ENCODE results near the gene RSAD1.

The RSAD1 gene

DNA sequence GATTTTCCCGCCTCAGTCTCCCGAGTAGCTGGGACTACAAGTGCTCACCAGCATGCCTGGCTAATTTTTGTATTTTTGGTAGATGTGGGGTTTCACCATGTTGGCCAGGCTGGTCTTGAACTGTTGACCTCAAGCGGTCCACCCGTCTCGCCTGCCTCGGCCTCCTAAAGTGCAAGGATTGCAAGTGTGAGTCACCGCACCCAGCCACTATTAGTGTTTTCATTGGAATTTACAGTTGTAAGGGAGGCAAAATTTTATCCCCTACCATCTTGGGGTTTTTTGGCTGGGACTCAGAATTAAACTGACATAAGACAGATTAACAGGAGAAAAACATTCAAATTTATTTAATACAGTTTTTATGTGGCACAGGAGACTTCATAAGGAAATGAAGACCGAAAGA lies 17.3 kb downstream of the RSAD1 start:
- H3K4me1 ChIP-seq (ENCODE audit: low read length) = no peaks in the 10 kb centered on the region
- TF ChIP-seq, protein P1, sequence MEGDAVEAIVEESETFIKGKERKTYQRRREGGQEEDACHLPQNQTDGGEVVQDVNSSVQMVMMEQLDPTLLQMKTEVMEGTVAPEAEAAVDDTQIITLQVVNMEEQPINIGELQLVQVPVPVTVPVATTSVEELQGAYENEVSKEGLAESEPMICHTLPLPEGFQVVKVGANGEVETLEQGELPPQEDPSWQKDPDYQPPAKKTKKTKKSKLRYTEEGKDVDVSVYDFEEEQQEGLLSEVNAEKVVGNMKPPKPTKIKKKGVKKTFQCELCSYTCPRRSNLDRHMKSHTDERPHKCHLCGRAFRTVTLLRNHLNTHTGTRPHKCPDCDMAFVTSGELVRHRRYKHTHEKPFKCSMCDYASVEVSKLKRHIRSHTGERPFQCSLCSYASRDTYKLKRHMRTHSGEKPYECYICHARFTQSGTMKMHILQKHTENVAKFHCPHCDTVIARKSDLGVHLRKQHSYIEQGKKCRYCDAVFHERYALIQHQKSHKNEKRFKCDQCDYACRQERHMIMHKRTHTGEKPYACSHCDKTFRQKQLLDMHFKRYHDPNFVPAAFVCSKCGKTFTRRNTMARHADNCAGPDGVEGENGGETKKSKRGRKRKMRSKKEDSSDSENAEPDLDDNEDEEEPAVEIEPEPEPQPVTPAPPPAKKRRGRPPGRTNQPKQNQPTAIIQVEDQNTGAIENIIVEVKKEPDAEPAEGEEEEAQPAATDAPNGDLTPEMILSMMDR (IDR thresholded peaks at IDR 0.05; ENCODE audit: low read length) = no peak
- TF ChIP-seq EZH2phosphoT487 (IDR thresholded peaks at IDR 0.05; ENCODE audit: low read length) (no peak), EZH2 (optimal IDR thresholded peaks at IDR 0.05; ENCODE audit: low read depth, low read length) (no peak)
- no peak for DNase-seq
- H3K9me3 ChIP-seq (replicated peaks; ENCODE audit: insufficient read depth, low read length) = no peaks in the 10 kb centered on the region
- no peaks in the 10 kb centered on the region for H3K9me2 ChIP-seq (replicated peaks; ENCODE audit: insufficient read depth, low read length)
- H3K36me3 ChIP-seq (replicated peaks; ENCODE audit: insufficient read depth, low read length) = no peaks in the 10 kb centered on the region
- no peak overlapping the region for H3K4me3 ChIP-seq (ENCODE audit: low read length)
- no peaks in the 10 kb centered on the region for H3K27me3 ChIP-seq (replicated peaks; ENCODE audit: insufficient read depth, low read length)
- H3K4me2 ChIP-seq (ENCODE audit: low read depth, low read length) = no peak overlapping the region
- no peak overlapping the region for H3K27ac ChIP-seq (ENCODE audit: low read length)
- H3K9ac ChIP-seq (ENCODE audit: low read length) = no peak overlapping the region
- H2AFZ ChIP-seq (ENCODE audit: low read length) = no peak overlapping the region
- no peaks in the 10 kb centered on the region for H3F3A ChIP-seq (ENCODE audit: insufficient read depth, low read length)
- H3K79me2 ChIP-seq (ENCODE audit: low read length) = no peaks in the 10 kb centered on the region
- no peaks in the 10 kb centered on the region for H4K20me1 ChIP-seq (ENCODE audit: insufficient read depth, low read length)

DNA sequence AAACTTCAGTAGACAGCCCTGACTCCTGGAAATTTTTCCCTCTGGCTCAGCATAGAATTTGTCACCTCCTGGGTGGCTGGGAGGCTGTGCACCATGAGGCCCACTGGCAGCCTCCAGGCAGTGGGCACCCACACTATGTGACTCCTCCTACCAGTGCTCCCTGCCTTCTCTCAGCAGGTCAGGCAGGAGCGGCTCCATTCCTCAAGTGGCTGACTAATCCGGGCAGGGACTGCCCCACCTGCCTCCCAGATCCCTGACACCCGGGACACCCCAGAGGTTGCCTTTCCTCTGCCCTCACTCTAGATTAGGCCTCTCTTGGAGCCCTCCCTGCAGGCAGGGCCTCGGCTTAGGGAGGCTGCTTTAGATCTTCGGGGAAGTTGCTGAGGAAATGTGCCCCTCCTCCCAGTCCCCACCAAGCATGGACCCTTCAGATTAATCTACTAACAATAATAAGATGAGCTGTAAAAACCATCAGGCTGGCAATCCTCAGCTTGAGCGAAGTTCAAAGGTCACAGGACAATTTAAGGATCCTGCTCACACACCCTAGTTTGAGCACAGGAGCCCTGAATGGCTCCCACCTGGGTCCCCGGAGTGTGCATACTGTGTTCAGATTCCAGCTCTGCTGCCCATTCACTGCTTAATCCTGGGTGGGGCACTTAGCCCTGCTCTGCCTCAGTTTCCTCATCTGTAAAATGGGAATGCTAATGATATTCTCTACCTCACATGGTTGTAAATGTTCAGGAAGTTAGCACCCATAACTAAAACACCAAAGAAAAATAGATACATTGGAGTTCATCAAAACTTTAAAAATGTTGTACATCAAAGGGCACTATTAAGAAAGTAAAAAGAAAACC lies 19.6 kb downstream of the RSAD1 start:
- no peaks in the 10 kb centered on the region for H3K79me2 ChIP-seq (ENCODE audit: low read length)
- no peaks in the 10 kb centered on the region for H3K9me3 ChIP-seq (replicated peaks; ENCODE audit: insufficient read depth, low read length)
- no peak overlapping the region for H3K4me3 ChIP-seq (ENCODE audit: low read length)
- H3K27ac ChIP-seq (ENCODE audit: low read length) = no peak overlapping the region
- H3K9ac ChIP-seq (ENCODE audit: low read length) = no peak overlapping the region
- H4K20me1 ChIP-seq (ENCODE audit: insufficient read depth, low read length) = no peaks in the 10 kb centered on the region
- no peak overlapping the region for H3K4me2 ChIP-seq (ENCODE audit: low read depth, low read length)
- no peaks in the 10 kb centered on the region for H3F3A ChIP-seq (ENCODE audit: insufficient read depth, low read length)
- H3K27me3 ChIP-seq (replicated peaks; ENCODE audit: insufficient read depth, low read length) = no peaks in the 10 kb centered on the region
- no peak for DNase-seq
- H2AFZ ChIP-seq (ENCODE audit: low read length) = no peak overlapping the region
- no peaks in the 10 kb centered on the region for H3K36me3 ChIP-seq (replicated peaks; ENCODE audit: insufficient read depth, low read length)
- TF ChIP-seq, protein P1 (IDR thresholded peaks at IDR 0.05; ENCODE audit: low read length) = no peak
- TF ChIP-seq EZH2 (optimal IDR thresholded peaks at IDR 0.05; ENCODE audit: low read depth, low read length) (no peak), EZH2phosphoT487 (IDR thresholded peaks at IDR 0.05; ENCODE audit: low read length) (no peak)
- H3K9me2 ChIP-seq (replicated peaks; ENCODE audit: insufficient read depth, low read length) = no peaks in the 10 kb centered on the region
- H3K4me1 ChIP-seq (ENCODE audit: low read length) = no peaks in the 10 kb centered on the region

DNA sequence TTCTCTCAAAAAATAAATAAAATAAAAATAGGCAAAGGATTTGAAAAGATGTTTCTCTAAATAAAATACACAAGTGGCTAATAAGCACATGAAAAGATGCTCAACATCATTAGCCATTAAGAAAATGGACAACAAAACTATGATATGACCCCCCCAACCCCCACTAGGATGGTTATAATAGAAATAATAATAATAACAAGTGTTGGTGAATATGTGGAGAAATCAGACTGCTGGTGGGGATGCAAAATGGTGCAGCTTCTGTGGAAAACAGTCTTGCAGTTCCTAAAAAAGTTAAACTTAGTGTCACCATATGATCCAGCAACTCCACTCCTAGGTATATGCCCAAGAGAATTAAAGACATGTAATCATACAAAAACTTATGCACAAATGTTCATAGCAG lies 20.6 kb downstream of the RSAD1 start:
- H3K9me2 ChIP-seq (replicated peaks; ENCODE audit: insufficient read depth, low read length) = no peaks in the 10 kb centered on the region
- H2AFZ ChIP-seq (ENCODE audit: low read length) = no peak overlapping the region
- no peak for TF ChIP-seq EZH2phosphoT487 (IDR thresholded peaks at IDR 0.05; ENCODE audit: low read length)
- no peak for TF ChIP-seq EZH2 (optimal IDR thresholded peaks at IDR 0.05; ENCODE audit: low read depth, low read length)
- TF ChIP-seq, protein P1 (IDR thresholded peaks at IDR 0.05; ENCODE audit: low read length) = no peak
- no peaks in the 10 kb centered on the region for H3K79me2 ChIP-seq (ENCODE audit: low read length)
- H3K9me3 ChIP-seq (replicated peaks; ENCODE audit: insufficient read depth, low read length) = no peaks in the 10 kb centered on the region
- no peaks in the 10 kb centered on the region for H3K27me3 ChIP-seq (replicated peaks; ENCODE audit: insufficient read depth, low read length)
- no peak overlapping the region for H3K9ac ChIP-seq (ENCODE audit: low read length)
- H3K36me3 ChIP-seq (replicated peaks; ENCODE audit: insufficient read depth, low read length) = no peaks in the 10 kb centered on the region
- H3K4me2 ChIP-seq (ENCODE audit: low read depth, low read length) = no peak overlapping the region
- DNase-seq = no peak
- H3F3A ChIP-seq (ENCODE audit: insufficient read depth, low read length) = no peaks in the 10 kb centered on the region
- H4K20me1 ChIP-seq (ENCODE audit: insufficient read depth, low read length) = no peaks in the 10 kb centered on the region
- H3K27ac ChIP-seq (ENCODE audit: low read length) = no peak overlapping the region
- no peak overlapping the region for H3K4me3 ChIP-seq (ENCODE audit: low read length)
- no peaks in the 10 kb centered on the region for H3K4me1 ChIP-seq (ENCODE audit: low read length)
